NCI-H2029 (cell line): ENCODE data around the gene REEP1.

ENCODE experiments used
- DNase-seq: peaks from one replicate; lab custom pipeline; 2025; lab: John Stamatoyannopoulos, UW

Gene REEP1, protein sequence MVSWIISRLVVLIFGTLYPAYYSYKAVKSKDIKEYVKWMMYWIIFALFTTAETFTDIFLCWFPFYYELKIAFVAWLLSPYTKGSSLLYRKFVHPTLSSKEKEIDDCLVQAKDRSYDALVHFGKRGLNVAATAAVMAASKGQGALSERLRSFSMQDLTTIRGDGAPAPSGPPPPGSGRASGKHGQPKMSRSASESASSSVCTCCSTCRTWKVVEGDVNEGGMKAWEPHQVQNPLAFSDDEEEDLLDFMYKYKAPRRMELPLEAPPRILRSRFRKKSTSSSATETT

DNA sequence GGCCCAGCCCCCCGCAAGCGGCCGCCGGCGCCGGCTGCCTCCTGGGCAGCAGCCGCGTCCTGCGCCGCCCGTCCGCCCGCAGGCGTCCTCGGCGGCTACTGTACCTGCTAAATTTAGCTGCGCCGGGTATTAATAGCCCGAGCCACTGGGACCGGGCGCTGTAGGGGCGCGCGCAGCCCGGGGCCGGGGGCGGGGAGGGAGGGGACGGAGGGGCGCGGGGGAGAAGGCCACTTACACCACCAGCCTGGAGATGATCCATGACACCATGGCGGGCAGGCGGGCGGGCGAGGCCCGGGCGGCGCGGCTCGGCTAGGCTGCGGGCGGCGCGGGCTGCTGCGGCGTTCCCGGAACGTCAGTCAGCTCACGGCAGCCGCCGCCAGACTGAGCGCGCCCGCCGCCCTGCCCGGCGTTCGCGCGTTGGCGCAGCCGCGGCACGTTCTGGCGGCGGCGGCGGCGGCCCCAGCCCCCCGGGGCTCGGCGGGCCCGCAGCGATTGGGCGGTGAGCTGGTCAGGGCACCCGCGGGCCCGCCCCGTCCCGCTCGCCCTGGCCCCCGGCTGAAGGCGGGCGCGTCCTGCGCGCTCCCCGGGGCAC, at the start of gene REEP1:
Gene REEP1 (minus strand): TSS at position 383 of the 592 bp plus-strand sequence. CDS start 116 bp downstream, at position 267.
- no peak for DNase-seq

DNA sequence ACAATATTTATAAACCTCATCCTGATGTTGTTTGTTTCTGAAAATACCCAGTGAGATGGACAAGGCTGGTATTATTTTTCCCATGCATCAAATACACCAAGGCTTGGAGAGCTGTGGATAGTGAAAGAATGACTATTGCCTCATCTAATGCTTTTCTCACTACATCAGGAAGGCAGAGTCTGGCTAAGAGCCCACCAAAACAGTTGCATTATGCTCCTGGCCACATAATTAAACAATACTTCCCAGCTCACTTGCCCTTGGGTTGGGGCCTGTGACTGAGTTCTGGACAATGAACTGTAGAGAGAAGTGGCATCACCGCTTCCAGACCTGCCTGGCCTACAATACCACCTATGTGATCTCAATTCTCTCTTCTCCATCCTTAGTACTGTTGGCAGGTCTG, 46.4 kb upstream of the REEP1 start:
- DNase-seq, result no peak

DNA sequence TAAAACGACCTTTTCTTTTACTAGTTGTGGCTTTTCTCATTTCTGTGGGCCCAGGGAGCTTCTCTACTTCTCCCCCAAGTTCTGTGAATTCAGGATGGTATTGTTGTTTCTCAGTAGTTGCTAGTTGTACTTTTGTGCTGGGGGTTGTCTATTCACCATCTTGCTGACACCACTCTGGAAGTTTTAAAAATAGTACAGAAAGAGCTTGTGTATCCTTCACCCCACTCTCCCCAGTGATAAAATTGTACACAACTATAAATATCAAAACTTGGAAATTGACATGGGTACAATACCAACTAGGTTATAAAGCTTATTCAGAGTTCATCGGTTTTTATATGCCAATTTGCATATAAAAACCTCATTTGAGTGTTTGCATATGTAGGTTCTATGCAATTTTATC, 45.3 kb upstream of the REEP1 start:
- no peak for DNase-seq

DNA sequence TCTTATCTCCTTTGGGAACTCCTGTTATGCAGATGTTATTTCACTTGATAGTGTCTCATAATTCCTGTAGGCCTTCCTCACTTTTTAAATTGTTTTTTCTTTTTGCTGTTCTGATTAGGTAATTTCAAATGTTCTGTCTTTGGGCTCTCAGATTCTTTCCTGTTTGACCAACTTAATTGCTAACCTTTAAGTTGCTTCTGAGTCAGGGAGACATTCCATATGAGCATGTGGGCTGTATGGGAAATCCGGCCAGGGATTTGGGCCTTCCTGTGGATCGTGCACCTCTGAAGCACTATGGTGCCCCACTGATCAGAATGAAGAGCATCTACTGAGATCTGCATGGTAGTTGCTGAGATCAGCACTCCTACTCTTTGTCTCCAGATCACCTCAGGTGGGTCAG, 44.7 kb upstream of the REEP1 start:
- no peak for DNase-seq

DNA sequence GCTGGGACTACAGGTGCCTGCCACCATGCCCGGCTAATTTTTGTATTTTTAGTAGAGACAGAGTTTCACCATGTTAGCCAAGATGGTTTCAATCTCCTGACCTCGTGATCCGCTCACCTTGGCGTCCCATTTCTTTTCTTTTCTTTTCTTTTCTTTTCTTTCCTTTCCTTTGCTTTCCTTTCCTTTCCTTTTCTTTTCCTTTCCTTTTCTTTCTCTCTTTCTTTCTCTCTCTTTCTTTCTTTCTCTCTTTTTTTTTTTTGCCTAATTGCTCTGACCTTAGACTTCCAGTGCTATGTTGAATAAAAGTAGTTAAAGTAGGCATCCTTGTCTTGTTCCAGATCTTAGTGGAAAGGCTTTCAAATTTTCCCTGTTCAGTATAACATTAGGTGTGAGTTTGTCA, 41.0 kb upstream of the REEP1 start:
- no peak for DNase-seq

DNA sequence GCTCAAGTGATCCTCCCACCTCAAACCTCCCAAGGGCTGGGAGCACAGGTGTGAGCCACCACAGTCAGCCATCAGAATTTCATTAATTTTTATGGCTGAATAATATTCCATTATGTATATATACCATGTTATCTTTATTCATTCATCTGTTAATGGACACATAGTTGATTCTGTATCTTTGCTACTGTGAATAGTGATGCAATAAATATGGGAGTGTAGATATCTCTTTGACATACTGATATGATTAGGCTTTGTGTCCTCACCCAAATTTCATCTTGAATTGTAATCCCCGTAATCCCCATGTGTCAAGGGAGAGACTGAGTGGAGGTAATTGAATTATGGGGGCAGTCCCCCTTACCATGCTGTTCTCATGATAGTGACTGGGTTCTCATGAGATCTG, 38.2 kb upstream of the REEP1 start:
- DNase-seq, result no peak

DNA sequence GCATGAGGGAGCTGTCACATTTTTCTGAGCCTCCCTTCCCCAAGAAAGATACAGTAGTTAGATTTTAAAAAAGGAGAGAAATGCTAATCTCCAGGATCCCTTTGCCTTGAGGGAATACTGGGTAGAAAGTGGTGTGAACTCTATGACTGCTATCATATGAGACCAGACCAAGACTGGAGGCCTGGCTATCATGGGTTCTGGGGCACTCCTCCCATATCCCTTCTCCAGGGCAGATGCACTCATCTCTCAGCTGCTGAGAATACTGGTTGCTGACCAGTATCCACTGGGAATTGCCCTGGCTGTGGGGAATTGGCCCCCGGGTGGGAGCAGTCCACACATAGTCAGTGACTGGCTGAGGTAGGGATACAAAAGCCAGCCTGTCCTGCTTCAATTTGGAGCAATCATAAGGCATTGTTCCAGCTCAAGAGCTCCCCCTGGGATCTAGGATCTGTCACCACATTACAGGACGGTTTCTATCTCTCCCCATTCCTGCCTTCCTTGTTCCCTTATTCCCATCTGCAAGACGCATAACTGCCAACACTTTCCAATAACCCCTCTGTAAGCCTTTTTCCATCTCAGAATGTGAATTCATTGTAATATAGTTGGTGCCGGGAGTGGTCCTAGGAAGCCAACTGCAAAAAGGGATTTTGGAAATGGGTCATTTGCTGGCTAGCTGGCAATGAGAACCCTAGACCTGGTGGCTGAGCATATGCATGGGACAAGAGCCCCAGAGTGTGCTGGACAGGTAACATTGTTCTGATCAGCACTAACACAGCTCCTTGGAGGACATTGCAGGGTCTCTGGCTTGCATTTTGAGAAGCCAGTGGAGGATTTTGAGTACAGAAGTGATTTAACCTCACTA, 35.4 kb upstream of the REEP1 start:
- no peak for DNase-seq

DNA sequence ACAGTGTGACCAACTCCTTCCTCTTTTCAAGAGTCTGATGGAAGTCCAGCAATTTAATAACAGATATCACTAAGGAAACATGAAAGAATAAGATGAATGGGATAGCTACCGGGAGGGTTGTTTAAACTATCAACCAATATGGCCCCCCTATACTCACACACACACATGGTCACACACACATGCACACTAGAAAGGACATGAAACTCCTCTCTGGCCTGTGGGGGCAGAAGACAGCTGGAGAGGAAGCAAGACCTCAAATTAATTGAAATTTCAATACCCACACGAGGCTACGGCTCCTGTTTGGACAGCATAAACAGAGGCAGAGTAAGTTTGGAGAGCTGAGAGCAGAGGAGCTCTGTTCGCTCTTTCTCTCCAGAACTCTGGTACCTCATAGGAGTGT, 34.7 kb upstream of the REEP1 start:
- DNase-seq, result no peak

DNA sequence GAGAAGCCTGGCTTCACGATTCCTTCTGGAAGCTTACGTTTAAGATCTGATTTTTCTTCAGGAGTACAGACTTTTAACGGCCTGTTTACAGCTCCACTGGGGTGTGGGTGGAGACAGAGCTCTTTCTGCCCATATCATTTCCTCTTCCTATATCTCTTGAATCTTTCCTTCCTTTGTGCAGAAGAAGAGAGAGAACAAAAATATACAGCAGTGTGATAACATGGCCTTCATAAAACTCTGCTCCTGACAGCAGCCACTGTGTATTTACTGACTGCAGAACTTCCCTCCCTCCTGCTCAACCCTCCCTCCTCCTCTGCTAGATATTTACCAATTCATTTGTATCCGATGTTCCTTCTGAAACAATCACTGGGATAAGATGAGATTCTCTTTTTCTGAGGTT, 34.1 kb upstream of the REEP1 start:
- DNase-seq, result no peak

DNA sequence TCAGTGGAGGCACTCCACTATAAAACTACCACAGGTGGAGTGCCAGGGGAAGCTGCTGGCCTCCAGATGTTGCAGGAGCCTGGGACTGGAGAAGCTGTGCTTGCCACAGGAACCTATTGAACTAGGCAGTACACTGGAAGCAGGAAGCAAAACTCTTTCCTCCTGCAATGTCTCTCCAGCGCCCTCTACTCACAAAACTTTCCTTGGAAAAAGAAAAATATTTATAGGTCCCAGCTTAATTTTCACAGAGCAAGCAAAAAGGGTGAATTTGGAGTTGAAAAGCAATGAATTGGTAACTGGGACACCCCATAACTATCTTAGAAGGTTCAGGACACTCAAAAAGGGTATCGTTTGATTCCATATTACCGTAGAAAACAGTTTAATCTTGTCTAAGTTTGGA, 33.2 kb upstream of the REEP1 start:
- no peak for DNase-seq

DNA sequence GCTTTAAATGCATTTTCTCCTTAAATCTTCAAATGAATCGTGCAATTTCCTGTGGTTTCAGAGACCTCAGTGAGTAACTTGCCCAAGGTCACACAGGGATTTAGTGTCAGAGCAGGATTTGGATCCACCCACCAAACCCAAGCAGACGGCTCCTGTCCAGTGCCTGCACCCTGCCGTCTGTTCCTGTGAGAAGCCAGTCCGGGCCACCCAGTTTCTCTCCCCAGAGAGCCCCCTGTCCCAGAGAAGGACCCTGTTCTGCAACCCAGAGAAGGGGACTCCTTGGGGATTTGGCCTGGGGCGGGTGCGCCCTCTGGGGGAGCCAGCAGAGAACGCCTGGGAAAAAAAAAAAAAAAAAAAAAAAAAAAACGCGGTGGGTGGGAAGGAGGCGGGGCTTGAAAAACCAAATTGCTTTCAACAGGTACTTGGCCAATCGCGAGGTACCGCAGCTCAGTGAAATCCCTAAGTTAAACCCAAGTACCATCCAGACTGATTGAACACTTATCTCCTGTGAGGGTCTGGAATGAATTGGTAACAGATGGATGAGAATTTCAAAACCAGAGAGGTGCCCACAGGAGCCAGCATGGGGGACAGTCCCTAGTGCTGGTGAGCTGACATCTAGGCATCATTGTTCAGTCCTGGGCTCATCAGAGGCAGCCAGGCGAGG, 30.9 kb upstream of the REEP1 start:
- no peak for DNase-seq

DNA sequence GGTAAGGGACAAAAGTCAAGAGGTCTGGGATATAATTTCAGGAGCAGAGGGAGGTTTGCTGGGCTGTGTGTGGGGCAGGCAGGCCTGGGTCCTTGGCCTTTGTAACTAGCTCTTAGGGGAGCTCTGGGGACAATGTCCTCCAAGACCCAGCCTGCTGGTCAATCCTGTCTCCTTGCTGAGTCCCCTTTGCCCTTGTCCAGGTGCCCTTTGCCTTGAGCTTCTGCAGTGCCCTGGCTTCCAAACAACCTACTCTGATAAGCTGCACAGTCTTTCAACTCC, 30.0 kb upstream of the REEP1 start:
- no peak for DNase-seq

DNA sequence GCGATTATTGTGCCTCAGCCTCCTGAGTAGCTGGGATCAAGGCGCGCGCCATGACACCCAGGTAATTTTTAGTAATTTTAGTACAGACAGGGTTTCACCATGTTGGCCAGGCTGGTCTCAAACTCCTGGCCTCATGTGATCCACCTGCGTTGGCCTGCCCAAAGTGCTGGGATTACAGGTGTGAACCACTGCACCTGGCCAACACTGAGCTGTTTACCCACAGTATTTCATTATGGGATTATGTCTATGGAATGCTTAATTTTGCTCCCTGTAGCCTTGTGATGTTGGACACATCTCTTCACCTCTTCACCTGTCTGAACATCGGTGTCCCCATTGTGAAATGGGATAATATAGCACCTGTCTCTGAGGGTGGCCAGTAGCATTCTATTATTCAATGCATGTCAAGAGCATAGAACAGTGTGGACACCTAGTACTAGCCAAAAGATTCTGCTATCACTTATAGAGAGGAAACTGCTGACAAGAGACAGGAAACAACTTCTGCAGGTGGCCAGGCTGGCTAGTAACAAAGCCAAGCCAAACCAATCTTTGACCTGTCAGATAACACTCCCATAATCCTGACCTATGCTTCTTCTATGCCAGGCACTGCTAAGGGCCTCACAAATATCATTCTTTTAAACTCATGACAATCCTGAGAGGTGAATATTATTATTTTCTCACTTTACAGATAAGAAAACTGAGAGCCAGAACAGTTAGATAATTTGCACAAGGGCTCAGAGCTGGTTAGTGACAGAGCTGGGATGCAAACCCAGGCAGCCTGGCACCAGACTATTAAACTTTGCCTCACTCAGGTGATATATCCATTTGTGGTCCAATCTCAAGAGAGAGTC, 29.4 kb upstream of the REEP1 start:
- no peak for DNase-seq

DNA sequence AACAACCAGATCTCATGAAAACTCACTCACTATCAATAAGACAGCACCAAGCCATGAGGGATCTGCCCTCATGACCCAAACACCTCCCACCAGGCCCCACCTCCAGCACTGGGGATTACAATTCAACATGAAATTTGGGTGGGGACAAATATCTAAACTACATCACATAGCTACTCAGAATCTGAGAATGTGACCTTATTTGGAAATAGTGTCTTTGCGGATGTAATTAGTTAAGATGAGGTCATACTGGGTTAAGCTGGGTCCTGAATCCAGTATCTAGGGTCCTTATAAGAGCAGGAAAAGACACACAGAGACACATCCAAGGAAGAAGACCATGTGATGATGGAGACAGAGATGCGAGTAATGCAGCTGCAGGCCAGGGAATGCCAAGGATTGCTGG, 27.5 kb upstream of the REEP1 start:
- DNase-seq, result no peak

DNA sequence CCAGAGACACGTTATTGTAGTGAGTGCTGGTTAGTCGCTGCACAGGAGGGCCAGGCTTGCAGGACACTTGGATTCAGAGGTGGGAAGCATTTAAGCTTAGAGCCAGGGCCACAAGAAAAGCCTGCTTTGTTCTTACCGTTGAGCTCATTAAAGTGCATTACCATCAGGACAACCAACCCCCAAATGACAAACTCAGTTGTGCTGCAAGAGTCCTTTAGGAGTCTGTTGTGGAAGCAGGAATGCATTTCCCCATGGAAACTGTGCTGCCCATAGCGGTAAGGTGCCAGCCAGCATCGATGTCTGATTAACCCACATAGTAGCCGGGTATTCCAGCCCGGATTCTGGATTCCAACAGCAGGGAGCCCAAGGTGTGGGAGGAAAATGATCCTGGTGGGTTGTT, 23.4 kb upstream of the REEP1 start:
- no peak for DNase-seq

DNA sequence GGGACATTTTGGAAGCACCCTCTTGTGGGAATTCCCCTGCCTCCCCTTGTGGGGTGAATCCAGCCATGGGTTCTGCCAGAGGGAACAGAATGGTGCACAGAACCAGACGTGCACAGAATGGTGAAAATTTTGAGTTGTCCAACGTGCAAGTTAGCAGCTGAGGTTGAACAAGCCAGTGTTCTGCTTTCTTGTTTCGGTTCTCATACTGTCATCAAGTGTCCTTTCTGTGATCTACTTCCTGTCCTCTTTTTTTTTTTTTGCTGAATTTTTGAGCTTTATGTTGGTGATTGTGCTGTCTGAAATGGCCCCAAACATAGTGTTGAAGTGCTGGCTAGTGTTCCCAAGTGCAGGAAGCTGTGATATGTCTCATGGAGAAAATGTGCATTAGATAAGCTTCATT, 21.5 kb upstream of the REEP1 start:
- DNase-seq, result no peak

DNA sequence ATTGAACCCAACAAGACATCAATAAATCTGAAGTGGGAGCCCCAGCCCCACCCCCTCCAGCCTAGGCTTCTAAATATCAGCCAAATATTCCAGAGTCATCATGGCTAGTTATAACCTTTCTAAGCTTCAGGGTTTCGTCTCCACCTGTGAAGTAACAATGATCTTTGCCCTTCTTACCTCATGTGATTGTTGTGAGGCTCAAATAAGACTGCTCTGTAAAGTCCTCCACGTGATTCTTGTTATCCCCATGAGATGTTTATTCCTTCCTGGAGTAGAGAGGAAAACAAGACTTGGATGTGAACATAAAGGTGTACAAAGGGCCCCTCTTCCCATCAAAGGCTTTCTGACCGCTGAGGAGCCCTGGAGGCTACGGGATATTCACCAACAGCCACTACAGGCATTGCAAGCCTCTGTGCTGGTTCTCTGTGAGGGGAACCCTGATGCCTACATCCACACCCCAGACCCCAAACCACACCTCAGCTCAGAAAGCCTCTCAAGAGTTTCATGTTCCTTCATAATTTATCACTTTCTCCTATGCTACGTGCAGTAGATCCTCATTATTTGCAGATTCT, 20.1 kb upstream of the REEP1 start:
- no peak for DNase-seq

DNA sequence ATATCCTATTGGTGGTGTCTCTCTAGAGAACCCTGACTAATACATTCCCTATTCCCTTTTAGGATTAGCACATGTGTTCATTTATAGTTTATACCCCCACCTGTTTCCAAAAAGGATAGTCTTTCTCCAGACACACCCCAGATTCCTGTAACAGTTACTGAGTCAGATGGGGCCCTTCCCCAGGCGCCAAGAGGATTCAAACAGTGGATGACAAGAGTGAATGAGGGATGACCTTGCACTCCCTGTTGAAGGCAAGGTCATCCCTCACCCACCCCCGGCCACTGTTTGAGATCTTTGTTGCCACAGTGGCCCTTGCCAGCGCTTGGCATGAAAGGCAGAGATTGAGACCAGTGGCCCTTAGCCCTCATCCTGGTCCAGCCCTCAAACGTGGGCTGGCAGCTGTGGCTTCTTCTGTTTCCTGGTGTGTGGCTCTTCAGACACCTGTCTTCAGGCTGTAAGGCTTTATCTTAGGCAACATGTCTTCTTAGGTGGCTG, 15.3 kb upstream of the REEP1 start:
- no peak for DNase-seq

DNA sequence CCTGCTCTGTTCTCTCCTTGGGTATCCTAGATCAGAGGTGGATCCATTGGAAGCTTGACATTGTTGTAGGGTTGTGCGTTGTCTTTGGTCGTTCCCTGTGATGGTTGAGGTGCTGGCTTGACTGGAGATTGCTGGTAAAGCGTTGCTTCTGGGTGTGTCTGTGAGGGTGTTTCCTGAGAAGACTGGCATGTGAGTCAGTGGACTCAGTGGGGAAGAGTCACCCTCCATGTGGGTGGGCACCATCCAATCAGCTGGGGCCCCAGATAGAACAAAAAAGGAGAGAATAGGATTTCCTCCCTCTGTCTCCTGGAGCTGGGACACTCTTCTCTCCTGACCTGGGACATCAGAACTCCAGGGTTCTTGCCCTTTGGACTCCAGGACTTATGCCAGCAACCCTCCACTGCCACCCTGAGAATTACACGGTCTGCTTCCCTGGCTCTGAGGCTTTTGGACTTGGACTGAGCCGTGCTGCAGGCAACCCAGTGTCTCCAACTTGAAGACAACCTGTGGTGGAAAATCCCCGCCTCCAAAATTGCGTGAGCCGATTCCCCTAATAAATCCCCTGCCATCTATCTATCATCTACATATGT, 14.8 kb upstream of the REEP1 start:
- DNase-seq, result no peak

DNA sequence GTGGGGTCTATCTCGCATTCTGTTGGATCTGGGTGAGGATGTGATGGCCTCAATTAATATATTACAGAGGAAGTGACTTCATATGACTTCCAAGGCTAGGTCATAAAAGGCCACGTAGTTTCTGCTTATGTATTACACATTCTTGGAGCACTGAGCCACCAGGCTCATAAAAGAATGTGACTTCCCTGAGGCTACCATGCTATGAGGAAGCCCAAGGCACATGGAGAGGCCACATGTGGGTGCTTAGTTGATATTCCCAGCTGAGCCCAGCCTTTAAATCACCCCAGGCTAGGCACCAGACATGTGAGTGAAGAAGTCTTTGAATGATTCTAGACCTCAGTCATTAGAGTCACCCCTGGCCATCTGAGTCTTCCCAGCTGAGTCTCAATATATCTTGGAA, 13.3 kb upstream of the REEP1 start:
- no peak for DNase-seq

DNA sequence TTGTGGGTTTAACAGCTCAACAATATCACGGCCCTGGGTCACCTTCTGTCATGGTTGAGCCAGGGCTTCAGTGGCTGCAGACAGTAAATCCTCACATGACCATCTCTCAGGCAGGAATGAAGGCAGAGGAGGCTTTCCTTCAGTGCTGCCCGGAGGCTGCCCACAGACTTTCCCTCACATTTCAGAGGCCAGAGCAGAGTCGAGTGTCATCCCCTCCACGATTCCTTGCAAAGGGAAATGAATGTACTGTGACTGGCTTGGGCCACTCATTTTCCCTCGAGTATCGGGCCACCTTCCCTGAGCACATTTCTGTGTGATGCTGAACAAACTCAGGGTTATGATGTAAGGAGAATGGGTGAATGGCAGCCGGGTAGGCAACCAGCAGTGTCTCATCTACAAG, 10.0 kb upstream of the REEP1 start:
- no peak for DNase-seq
